HG02852 (cell line): ENCODE results near the gene VBP1.
"Not testable (repeated sequence)": the region's sequence is repeated elsewhere in the genome, so short reads cannot be mapped to it uniquely, and the experiment has no call there.

ENCODE experiments used
- ATAC-seq: cut with Tn5 transposase; IDR thresholded peaks from one replicate; pipeline ENCODE4 v1.9.1; 2021; ENCODE audit warnings: mild to moderate bottlenecking, moderate library complexity; ENCODE audit not compliant: unreplicated experiment

The VBP1 gene

GRCh38 chrX:155262970-155263754 lies 46.9 kb downstream of the VBP1 start:
- peak; percentile 40 for ATAC-seq

DNA sequence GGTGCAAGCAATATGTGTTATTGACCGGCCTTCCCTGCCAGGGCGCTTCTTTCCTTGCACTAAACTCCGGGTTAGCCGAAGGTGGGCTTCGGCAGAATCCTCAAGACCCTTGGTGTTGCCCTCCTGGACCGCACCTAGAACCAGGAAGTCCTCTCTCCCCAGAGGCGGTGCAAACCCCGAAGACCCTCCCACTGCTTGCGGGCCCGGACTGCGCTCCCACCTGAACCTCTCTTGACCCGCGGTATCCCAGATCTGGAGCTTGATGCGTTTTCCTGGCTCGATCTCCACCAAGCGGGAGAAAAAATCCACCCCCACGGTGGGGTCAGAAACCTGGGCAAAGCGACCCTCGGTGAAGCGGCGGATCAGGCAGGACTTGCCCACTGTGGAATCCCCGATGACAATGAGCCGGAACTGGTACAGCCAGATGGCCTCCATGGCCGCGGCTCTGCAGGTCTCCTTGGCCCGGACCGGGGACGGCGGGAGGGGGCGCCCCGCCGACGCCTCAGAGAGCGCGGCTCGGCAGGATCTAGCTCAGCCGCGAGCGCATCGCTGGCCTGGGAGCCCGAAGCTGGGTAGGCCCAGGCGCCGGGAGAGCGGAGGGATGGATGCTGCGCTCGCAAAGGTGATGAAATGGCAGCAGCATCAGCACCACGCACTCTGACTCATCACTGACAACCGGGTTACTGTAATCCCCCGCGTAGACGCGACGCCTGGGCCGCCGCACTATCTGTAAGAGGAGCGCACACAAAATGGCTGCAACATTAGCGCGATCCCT lies 47.8 kb downstream of the VBP1 start, which contains the start of gene RAB39B:
TSS of gene RAB39B (minus strand) at position 638 of the 775 bp plus-strand sequence. CDS start at position 435, 203 bp downstream.
- peak; percentile 86 for ATAC-seq

GRCh38 chrX:155266439-155266838 lies 50.2 kb downstream of the VBP1 start:
- no peak for ATAC-seq

DNA sequence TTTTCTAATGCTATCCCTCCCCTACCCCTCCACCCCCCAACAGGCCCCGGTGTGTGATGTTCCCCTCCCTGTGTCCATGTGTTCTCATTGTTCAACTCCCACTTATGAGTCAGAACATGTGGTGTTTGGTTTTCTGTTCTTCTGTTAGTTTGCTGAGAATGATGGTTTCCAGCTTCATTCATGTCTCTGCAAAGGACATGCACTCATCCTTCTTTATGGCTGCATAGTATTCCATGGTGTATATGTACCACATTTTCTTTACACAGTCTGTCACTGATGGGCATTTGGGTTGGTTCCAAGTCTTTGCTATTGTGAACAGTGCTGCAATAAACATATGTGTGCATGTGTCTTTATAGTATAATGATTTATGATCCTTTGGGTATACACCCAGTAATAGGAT lies 51.7 kb downstream of the VBP1 start:
- ATAC-seq, result not testable (repeated sequence)

- no peak for ATAC-seq
Measured at GRCh38 chrX:155270969-155271368, 54.7 kb downstream of the VBP1 start.

- no peak for ATAC-seq
Measured at GRCh38 chrX:155279873-155280272, 63.6 kb downstream of the VBP1 start.
